ENCODE results near the gene KRTAP29-1. TPM values are rescaled to one million over a fixed set of nuclear protein-coding genes. Genes with fewer than 3 reads are reported as not detected.

Gene KRTAP29-1
- total RNA-seq, 1 experiment from 2014 or later = not detected

GRCh38 chr17:41304091-41304490 is 1.4 kb upstream of the KRTAP29-1 start:
- no peak overlapping the region for H3K4me3 Mint-ChIP-seq
- ATAC-seq (no peak), DNase-seq (ENCODE audit: low spot score) (no peak)
- H3K27ac Mint-ChIP-seq = no peak overlapping the region
- ChIA-PET POLR2A (no interaction called here), CTCF (no interaction called here)
- H3K9me3 Mint-ChIP-seq = peaks cover 6% of the 10 kb centered on the region; the same call in 1 of the 2 replicates
- H3K36me3 Mint-ChIP-seq = no peaks in the 10 kb centered on the region
- H3K4me1 Mint-ChIP-seq = 0 out of 2 replicates have a peak, but pooled peaks cover 2% of the 10 kb centered on the region
- H3K27me3 Mint-ChIP-seq (ENCODE audit: low read depth) = no peaks in the 10 kb centered on the region; the same call in none of the 2 replicates
- no peak for TF ChIP-seq HMGXB4 (CRISPR knock-in tag; IDR thresholded peaks at IDR 0.05)
- no peak for TF ChIP-seq RELA (CRISPR knock-in tag; IDR thresholded peaks at IDR 0.05; ENCODE audit: borderline replicate concordance)
- TF ChIP-seq, protein P1, sequence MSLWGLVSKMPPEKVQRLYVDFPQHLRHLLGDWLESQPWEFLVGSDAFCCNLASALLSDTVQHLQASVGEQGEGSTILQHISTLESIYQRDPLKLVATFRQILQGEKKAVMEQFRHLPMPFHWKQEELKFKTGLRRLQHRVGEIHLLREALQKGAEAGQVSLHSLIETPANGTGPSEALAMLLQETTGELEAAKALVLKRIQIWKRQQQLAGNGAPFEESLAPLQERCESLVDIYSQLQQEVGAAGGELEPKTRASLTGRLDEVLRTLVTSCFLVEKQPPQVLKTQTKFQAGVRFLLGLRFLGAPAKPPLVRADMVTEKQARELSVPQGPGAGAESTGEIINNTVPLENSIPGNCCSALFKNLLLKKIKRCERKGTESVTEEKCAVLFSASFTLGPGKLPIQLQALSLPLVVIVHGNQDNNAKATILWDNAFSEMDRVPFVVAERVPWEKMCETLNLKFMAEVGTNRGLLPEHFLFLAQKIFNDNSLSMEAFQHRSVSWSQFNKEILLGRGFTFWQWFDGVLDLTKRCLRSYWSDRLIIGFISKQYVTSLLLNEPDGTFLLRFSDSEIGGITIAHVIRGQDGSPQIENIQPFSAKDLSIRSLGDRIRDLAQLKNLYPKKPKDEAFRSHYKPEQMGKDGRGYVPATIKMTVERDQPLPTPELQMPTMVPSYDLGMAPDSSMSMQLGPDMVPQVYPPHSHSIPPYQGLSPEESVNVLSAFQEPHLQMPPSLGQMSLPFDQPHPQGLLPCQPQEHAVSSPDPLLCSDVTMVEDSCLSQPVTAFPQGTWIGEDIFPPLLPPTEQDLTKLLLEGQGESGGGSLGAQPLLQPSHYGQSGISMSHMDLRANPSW (CRISPR knock-in tag; conservative IDR thresholded peaks at IDR 0.05; ENCODE audit: low read depth) = no peak
- TF ChIP-seq RORB (CRISPR knock-in tag; IDR thresholded peaks at IDR 0.05) = no peak
- no peak for TF ChIP-seq E2F4 (CRISPR knock-in tag; IDR thresholded peaks at IDR 0.05; ENCODE audit: borderline replicate concordance, low read depth)
- TF ChIP-seq FOXP4 (CRISPR knock-in tag; IDR thresholded peaks at IDR 0.05) = no peak
- TF ChIP-seq, protein P2, sequence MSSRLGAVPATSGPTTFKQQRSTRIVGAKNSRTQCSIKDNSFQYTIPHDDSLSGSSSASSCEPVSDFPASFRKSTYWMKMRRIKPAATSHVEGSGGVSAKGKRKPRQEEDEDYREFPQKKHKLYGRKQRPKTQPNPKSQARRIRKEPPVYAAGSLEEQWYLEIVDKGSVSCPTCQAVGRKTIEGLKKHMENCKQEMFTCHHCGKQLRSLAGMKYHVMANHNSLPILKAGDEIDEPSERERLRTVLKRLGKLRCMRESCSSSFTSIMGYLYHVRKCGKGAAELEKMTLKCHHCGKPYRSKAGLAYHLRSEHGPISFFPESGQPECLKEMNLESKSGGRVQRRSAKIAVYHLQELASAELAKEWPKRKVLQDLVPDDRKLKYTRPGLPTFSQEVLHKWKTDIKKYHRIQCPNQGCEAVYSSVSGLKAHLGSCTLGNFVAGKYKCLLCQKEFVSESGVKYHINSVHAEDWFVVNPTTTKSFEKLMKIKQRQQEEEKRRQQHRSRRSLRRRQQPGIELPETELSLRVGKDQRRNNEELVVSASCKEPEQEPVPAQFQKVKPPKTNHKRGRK (CRISPR knock-in tag; IDR thresholded peaks at IDR 0.05; ENCODE audit: borderline replicate concordance) = no peak
- TF ChIP-seq ZBTB21 (CRISPR knock-in tag; IDR thresholded peaks at IDR 0.05; ENCODE audit: borderline replicate concordance) = no peak
- no peak for TF ChIP-seq EMX1 (CRISPR knock-in tag; IDR thresholded peaks at IDR 0.05)
- no peak for TF ChIP-seq JUN (CRISPR knock-in tag; IDR thresholded peaks at IDR 0.05)
- TF ChIP-seq SMAD4 (CRISPR knock-in tag; IDR thresholded peaks at IDR 0.05) = no peak

DNA sequence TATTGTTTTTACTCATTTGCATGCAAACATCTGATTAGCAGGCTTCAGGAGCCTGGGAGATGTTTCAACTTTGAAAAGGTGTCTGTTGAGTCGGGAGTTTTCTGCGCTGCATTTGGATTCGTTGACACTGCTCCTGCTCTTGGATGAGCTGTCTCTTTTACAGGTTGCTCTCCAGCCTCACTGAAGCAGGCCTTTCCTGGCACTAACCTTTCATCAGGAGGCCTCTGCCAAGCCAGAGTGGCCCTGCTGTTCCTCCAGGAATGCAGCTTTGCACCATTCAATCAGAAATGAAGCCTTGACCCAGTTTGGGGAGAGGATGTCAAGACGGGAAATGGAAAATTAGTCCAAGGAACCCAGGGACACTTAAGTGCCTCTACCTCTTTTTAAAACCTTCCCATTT is 330 bp upstream of the KRTAP29-1 start:
- Mint-ChIP-seq H3K36me3 (no peaks in the 10 kb centered on the region), H3K27me3 (ENCODE audit: low read depth) (no peaks in the 10 kb centered on the region; the same call in none of the 2 replicates), H3K4me1 (peaks cover 7% of the 10 kb centered on the region; the same call in 1 of the 2 replicates), H3K4me3 (no peak overlapping the region), H3K27ac (no peak overlapping the region), H3K9me3 (peaks cover 6% of the 10 kb centered on the region; the same call in 1 of the 2 replicates)
- DNase-seq (ENCODE audit: low spot score) (no peak), ATAC-seq (no peak)
- ChIA-PET POLR2A (no interaction called here), CTCF (interaction anchor here (1.0 kb wide), 1 partner anchor 394 kb away, joined by 3 read pairs; no protein-coding TSS in a partner anchor)
- no peak for TF ChIP-seq ARID4B (CRISPR knock-in tag; IDR thresholded peaks at IDR 0.05; ENCODE audit: borderline replicate concordance)
- TF ChIP-seq, protein P3, sequence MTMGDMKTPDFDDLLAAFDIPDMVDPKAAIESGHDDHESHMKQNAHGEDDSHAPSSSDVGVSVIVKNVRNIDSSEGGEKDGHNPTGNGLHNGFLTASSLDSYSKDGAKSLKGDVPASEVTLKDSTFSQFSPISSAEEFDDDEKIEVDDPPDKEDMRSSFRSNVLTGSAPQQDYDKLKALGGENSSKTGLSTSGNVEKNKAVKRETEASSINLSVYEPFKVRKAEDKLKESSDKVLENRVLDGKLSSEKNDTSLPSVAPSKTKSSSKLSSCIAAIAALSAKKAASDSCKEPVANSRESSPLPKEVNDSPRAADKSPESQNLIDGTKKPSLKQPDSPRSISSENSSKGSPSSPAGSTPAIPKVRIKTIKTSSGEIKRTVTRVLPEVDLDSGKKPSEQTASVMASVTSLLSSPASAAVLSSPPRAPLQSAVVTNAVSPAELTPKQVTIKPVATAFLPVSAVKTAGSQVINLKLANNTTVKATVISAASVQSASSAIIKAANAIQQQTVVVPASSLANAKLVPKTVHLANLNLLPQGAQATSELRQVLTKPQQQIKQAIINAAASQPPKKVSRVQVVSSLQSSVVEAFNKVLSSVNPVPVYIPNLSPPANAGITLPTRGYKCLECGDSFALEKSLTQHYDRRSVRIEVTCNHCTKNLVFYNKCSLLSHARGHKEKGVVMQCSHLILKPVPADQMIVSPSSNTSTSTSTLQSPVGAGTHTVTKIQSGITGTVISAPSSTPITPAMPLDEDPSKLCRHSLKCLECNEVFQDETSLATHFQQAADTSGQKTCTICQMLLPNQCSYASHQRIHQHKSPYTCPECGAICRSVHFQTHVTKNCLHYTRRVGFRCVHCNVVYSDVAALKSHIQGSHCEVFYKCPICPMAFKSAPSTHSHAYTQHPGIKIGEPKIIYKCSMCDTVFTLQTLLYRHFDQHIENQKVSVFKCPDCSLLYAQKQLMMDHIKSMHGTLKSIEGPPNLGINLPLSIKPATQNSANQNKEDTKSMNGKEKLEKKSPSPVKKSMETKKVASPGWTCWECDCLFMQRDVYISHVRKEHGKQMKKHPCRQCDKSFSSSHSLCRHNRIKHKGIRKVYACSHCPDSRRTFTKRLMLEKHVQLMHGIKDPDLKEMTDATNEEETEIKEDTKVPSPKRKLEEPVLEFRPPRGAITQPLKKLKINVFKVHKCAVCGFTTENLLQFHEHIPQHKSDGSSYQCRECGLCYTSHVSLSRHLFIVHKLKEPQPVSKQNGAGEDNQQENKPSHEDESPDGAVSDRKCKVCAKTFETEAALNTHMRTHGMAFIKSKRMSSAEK (CRISPR knock-in tag; IDR thresholded peaks at IDR 0.05; ENCODE audit: borderline replicate concordance) = no peak
- TF ChIP-seq GTF2I (CRISPR knock-in tag; conservative IDR thresholded peaks at IDR 0.05) = no peak

All from WTC11 (cell line).